HL-60 (cell line): ENCODE results near the gene DUOX2.
"Not testable (repeated sequence)": the region's sequence is repeated elsewhere in the genome, so short reads cannot be mapped to it uniquely, and the experiment has no call there.

ENCODE experiments used
- CTCF ChIP-seq: IDR thresholded peaks from one replicate; pipeline ENCODE4 v1.5.1; 2011; ENCODE audit warnings: low read length, control low read depth, inconsistent platforms; ENCODE audit not compliant: insufficient read depth
- GABPA ChIP-seq: IDR thresholded peaks from 2 replicates; pipeline ENCODE4 v1.6.1; 2012; ENCODE audit warnings: low read depth
- POLR2AphosphoS5 ChIP-seq: IDR thresholded peaks from 2 replicates; pipeline ENCODE4 v1.6.1; 2012; ENCODE audit warnings: low read depth
- REST ChIP-seq: IDR thresholded peaks from 2 replicates; pipeline ENCODE4 v1.6.1; 2012; ENCODE audit warnings: low read depth; ENCODE audit not compliant: insufficient replicate concordance
- SPI1 ChIP-seq: IDR thresholded peaks from 2 replicates; pipeline ENCODE4 v1.6.1; 2012; ENCODE audit warnings: low read depth, mild to moderate bottlenecking, borderline replicate concordance

GRCh38 chr15:45079628-45080246 is 34.2 kb downstream of the DUOX2 start:
- not testable (repeated sequence) for TF ChIP-seq REST, CTCF, POLR2AphosphoS5, GABPA, SPI1
